Measurements from ENCODE around the gene LRG1.

Gene LRG1

DNA sequence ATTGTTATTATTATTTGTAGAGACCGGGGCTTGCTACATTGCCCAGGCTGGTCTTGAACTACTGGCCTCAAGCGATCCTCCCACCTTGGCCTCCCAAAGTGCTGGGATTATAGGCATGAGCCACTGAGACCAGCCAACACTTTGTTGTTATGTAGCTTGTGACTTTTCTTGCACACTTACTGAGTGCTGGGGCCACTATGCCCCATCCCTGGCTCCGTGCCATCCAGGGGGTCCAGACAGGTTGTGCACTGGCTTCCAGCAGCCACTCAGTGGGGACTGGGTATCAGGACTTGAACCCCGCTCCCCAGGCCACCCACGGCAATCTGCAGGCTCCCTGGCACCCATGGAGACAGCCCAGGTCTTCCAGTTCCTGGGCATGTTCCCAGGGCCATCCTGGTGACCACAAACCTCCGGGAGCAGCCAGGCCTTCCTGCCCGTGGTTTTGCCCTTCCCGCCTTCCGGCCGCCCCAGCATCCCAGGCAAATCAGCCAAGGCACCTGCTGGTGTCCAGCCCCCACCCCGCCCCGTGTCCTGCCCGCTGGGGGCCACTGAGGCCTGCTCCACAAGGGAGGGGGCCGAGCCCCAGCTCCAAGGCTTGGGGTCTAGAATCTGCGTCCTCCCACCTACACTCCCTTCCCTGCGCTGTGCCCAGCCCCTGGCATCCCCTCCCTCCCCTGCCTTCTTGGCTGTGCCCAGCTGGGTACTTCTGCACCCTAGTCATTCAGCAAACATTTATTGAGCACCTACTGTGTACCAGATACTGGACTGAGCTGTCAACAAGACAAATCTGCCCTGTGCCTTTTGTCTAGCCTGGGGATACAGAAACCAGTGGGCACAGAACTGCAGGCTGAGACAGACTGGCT lies 43.4 kb upstream of the LRG1 start:
- Histone ChIP-seq H2AFZ (ENCODE audit: low read depth, low read length) (no peak overlapping the region), H3K36me3 (replicated peaks; ENCODE audit: low read depth, low read length) (peaks cover 5% of the 10 kb centered on the region), H3K27ac (ENCODE audit: low read length) (no peak overlapping the region), H3K4me3 (ENCODE audit: low read length) (peak overlapping the region; percentile 85; the same call in 1 of the 2 replicates), H3K9me3 (ENCODE audit: insufficient read depth, low read length) (no peaks in the 10 kb centered on the region), H4K20me1 (ENCODE audit: insufficient read depth, low read length) (0 out of 2 replicates have a peak, but pooled peaks cover 3% of the 10 kb centered on the region), H3K4me1 (ENCODE audit: low read length) (peaks cover 54% of the 10 kb centered on the region), H3K79me2 (ENCODE audit: low read length) (peaks cover 13% of the 10 kb centered on the region), H3K4me2 (ENCODE audit: low read length) (peak overlapping the region; percentile 89), H3K27me3 (ENCODE audit: low read depth, low read length) (no peaks in the 10 kb centered on the region), H3K9ac (ENCODE audit: low read length) (no peak overlapping the region)
- TF ChIP-seq, protein P1, sequence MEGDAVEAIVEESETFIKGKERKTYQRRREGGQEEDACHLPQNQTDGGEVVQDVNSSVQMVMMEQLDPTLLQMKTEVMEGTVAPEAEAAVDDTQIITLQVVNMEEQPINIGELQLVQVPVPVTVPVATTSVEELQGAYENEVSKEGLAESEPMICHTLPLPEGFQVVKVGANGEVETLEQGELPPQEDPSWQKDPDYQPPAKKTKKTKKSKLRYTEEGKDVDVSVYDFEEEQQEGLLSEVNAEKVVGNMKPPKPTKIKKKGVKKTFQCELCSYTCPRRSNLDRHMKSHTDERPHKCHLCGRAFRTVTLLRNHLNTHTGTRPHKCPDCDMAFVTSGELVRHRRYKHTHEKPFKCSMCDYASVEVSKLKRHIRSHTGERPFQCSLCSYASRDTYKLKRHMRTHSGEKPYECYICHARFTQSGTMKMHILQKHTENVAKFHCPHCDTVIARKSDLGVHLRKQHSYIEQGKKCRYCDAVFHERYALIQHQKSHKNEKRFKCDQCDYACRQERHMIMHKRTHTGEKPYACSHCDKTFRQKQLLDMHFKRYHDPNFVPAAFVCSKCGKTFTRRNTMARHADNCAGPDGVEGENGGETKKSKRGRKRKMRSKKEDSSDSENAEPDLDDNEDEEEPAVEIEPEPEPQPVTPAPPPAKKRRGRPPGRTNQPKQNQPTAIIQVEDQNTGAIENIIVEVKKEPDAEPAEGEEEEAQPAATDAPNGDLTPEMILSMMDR (IDR thresholded peaks at IDR 0.05; ENCODE audit: low read depth, low read length): no peak
- no peak for TF ChIP-seq EZH2phosphoT487 (IDR thresholded peaks at IDR 0.05; ENCODE audit: low read depth)

DNA sequence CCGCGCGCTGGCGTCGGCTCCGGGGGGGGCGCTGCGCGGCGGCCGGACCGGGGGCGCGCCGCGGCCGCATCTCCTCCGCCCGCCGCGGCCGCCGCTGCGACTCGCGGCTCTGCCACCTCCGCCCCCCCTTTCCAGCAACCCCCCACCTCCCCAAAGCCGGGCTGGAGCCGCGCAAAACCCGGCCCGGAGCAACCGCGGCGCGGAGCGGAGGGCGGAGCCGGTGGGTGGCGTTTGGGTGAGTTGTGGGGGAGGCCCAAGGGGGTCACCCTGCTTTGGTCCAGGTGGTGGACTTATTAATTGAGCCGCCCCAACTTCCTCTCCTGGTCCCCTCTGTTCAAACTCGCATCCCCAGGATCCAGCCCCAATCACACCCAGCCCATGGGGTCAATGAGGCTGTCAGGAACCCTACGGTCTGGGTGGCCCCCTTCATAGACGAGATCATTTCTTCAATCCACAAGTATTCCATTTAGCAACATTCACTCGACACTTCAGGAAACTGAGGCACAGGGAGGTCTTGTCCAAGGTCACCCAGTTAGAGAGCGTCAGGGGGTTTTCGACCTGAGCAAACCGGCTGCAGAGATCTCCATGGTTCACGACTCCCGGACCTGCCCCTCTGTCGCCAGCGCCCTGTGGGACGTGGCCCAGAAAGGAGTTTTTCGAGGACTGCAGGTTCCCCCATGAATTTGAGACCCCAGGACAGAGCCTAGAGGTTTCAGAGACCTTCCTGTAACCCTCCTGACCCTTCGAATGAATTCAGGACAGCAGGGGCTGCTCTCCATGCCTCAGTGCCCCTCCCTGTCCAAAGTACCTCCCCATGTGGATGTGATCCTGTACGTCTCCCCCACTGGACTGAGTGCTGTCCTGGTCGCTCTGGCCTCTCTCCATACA lies 42.1 kb upstream of the LRG1 start:
- no peak overlapping the region for H3K27ac ChIP-seq (ENCODE audit: low read length)
- peaks cover 48% of the 10 kb centered on the region for H3K4me1 ChIP-seq (ENCODE audit: low read length)
- H3K9me3 ChIP-seq (ENCODE audit: insufficient read depth, low read length): no peaks in the 10 kb centered on the region
- peaks cover 5% of the 10 kb centered on the region for H3K36me3 ChIP-seq (replicated peaks; ENCODE audit: low read depth, low read length)
- no peaks in the 10 kb centered on the region for H3K27me3 ChIP-seq (ENCODE audit: low read depth, low read length)
- H3K4me2 ChIP-seq (ENCODE audit: low read length): peak overlapping the region; percentile 81
- H2AFZ ChIP-seq (ENCODE audit: low read depth, low read length): peak overlapping the region; percentile 67
- H3K4me3 ChIP-seq (ENCODE audit: low read length): peak overlapping the region; percentile 88
- H3K9ac ChIP-seq (ENCODE audit: low read length): peak overlapping the region; percentile 46
- TF ChIP-seq EZH2phosphoT487 (IDR thresholded peaks at IDR 0.05; ENCODE audit: low read depth): no peak
- TF ChIP-seq, protein P1 (IDR thresholded peaks at IDR 0.05; ENCODE audit: low read depth, low read length): no peak
- 0 out of 2 replicates have a peak, but pooled peaks cover 7% of the 10 kb centered on the region for H4K20me1 ChIP-seq (ENCODE audit: insufficient read depth, low read length)
- H3K79me2 ChIP-seq (ENCODE audit: low read length): peaks cover 13% of the 10 kb centered on the region

DNA sequence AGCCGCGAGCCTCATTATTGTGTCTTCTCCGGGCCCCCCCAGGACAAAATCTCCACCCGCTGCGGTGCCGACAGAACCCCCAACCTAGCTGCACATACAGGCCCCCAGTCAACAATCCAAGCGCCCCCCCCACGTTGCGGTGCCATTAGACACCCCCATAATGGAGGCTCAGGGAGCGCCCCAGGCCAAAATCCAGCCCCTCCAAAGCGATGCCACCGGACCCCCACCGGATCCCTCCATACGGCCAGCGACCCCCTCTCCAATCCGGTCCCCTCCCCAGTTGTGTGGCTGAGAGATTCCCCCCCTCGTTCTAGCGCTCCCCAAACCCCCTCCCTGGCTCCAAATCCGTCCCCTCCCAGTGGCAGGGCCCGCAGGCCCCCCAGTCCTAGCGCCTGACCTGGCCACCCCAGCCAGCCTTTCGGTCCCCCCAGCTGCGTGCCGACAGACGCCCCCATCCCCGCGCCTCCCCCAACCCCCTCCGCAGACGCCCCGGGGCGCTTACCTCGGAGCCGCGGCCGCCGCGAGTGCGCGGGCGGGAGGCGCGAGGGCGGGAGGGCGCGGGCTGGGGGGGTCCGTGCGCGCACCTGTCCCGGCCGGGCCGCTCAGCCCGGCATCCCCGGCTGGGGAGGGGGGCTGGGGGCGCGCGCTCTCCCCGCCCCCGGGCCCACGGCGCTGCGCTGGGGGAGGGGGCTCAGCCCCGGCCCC lies 41.3 kb upstream of the LRG1 start:
- peak overlapping the region; percentile 86 for H3K4me2 ChIP-seq (ENCODE audit: low read length)
- peaks cover 8% of the 10 kb centered on the region for H3K36me3 ChIP-seq (replicated peaks; ENCODE audit: low read depth, low read length)
- peak overlapping the region; percentile 68 for H3K9ac ChIP-seq (ENCODE audit: low read length)
- peaks cover 40% of the 10 kb centered on the region for H3K4me1 ChIP-seq (ENCODE audit: low read length)
- H4K20me1 ChIP-seq (ENCODE audit: insufficient read depth, low read length): peaks cover 14% of the 10 kb centered on the region; the same call in 1 of the 2 replicates
- H3K4me3 ChIP-seq (ENCODE audit: low read length): peak overlapping the region; percentile 88
- TF ChIP-seq, protein P1 (IDR thresholded peaks at IDR 0.05; ENCODE audit: low read depth, low read length): no peak
- no peak for TF ChIP-seq EZH2phosphoT487 (IDR thresholded peaks at IDR 0.05; ENCODE audit: low read depth)
- no peak overlapping the region for H3K27ac ChIP-seq (ENCODE audit: low read length)
- H2AFZ ChIP-seq (ENCODE audit: low read depth, low read length): no peak overlapping the region
- peaks cover 13% of the 10 kb centered on the region for H3K79me2 ChIP-seq (ENCODE audit: low read length)
- H3K27me3 ChIP-seq (ENCODE audit: low read depth, low read length): no peaks in the 10 kb centered on the region
- no peaks in the 10 kb centered on the region for H3K9me3 ChIP-seq (ENCODE audit: insufficient read depth, low read length)

All from OCI-LY3 (cell line).